Cerebellar cortex (tissue), 1 donor: Measurements from ENCODE around the gene TOPAZ1.
"Not testable (repeated sequence)": the region's sequence is repeated elsewhere in the genome, so short reads cannot be mapped to it uniquely, and the experiment has no call there.

Source experiments
- DNase-seq: peaks from one replicate; pipeline ENCODE4 v3.0.0-alpha.2; 2015; ENCODE audit warnings: low spot score

The TOPAZ1 gene

GRCh38 chr3:44334326-44334725, 92.6 kb downstream of the TOPAZ1 start:
- DNase-seq, result no peak

DNA sequence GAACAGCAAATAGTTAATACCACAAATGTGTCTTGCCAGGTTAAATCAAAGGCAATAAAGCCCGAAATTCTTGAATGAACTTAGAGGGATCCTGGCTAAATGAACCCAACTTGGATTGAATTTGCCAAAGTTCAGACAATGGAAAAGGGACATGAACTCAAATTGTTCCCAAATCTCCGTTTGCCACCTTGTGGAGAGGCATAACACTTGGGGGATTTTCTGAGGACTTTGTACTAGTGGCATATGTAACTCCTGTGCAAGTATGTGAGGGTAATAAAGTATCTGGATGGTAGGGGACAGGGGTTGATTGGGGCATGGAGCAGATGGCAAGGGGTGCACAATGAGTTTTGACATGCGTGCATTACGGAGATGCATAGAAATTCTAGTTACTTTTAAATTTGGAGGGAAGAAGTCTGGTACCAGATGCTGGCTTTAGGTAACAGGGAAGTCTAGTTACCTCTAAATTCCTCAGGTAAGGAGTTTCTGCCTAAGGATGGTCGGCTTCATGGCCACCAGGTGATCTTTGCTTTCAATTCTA, 95.6 kb downstream of the TOPAZ1 start:
- peak; percentile 26 for DNase-seq

GRCh38 chr3:44338010-44338827, 96.5 kb downstream of the TOPAZ1 start, which contains the start of gene TCAIM:
Gene TCAIM (plus strand): TSS chr3:44338766. CDS start chr3:44354783, 16,017 bp downstream.
- DNase-seq, result peak; percentile 97

DNA sequence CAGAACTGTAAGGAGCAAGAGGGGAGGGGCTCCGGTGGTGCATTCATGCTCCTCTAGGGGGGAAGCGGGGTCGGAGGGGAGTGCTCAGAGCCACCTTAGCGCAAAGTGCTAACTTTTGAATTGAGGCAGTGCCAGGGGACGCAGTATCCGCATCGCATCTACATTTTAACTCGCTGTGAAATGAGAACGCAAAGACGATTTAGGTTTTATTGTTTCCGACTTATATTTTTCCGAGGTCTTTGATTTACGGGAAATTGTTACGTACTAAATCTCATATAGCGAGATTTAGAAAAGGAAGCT, 97.1 kb downstream of the TOPAZ1 start:
- no peak for DNase-seq

DNA sequence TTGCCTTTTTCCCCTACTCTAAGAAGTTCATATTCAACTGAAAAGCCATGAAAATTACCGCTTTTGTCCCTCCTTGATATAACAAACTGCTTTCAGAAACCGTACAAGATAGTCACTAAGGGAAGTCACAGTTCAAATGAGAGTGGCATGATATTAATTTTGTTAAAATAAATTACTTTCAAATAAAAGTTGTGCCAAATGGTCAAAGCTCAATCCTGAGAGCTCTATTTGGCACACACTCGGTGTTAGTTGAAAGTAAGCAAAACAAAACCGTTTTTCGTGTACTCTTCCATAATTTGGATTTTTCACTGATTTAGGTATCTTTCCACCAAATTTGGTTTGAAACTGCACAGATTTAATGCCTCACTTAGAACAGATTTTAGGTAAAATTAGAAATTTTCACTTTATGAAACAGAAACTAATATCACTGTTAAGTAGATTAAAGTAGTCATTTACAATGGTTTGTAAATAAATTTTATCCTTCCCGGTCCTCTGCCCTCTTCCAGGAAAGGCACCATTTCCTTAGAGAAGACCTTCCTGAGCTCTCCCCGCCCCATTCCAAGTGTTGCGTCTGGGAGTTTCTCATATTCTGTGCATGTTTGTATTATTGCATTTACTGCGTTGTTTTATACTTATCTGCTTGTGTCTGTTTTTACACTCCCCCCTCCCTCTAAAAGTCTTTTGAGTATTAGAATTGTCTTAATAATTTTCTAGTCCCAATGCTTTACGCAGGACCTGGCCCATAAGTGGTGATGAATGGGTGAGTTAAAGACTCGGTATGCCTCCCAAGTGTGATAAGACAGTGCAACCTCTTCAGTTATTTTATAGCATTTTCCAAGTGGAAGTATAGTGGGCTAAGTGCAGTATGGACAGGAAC, 97.7 kb downstream of the TOPAZ1 start:
- peak; percentile 22 for DNase-seq

DNA sequence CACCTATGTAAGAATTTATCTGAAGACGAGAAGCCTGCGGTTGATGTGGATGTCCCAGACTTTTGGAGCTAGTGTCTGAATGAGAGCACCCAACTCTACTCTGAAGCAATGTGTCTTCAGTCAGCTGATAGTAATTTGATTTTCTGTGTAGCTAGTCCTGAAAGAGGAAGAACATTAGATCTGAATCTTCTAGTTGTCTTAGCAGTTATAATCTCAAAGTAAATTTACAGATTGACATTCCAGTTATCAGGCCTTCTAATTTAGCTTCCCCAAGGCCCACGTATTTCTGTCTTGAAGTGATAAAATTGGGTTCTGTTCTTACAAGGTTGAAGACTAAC, 98.3 kb downstream of the TOPAZ1 start:
- DNase-seq, result peak; percentile 16

DNA sequence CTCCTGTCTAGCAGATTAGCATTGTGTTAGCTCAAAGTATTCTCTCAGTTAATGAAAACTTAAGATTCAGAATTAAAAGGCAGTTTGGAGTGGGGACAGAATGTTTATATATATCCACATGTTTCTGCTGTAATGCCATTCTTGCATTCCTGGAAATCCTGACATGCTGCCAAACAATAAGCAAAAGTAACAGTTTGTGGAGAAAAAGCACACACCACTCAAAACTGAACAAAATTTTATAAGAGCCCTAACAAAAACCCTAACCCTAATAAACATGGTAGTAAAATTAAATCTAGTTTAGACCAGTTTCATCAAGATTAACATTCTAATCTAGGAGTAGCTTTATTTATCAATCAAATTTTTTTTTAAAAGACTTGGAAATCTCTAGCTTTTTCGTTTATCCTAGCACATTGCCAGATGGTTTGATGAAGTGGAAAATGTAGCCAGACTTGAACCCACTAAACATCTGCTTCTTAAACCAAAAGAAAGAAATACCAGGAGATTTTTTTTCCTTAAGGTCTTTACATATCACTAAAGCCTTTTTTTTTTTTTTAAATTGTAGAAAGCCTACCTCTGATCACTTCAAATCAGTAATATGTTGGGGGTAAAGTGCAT, 100.6 kb downstream of the TOPAZ1 start:
- no peak for DNase-seq

- no peak for DNase-seq
Measured at GRCh38 chr3:44343421-44343820, 101.7 kb downstream of the TOPAZ1 start.

DNA sequence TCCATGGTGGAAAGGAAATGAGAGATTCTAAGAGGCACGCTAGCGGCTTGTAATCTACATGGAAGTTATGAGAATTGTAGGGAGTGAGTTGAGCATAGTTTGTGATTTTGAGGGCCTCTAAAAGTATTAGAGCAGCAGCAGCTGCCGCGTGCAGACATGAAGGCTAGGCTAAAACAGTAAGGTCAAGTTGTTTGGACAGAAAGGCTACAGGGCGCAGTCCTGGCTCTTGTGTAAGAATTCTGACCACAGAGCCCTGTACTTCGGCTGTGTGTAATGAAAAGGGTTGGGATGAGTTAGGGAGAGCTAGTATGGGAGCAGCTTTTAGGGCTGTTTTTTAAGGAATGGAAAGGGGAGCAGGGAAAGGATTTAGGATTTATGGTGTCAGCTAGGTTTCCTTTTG, 104.9 kb downstream of the TOPAZ1 start:
- DNase-seq, result not testable (repeated sequence)

- no peak for DNase-seq
Measured at GRCh38 chr3:44348993-44349392, 107.3 kb downstream of the TOPAZ1 start.

GRCh38 chr3:44353355-44353924, 111.8 kb downstream of the TOPAZ1 start:
- DNase-seq, result no peak

GRCh38 chr3:44355362-44356033, 113.8 kb downstream of the TOPAZ1 start:
- DNase-seq, result peak; percentile 43

DNA sequence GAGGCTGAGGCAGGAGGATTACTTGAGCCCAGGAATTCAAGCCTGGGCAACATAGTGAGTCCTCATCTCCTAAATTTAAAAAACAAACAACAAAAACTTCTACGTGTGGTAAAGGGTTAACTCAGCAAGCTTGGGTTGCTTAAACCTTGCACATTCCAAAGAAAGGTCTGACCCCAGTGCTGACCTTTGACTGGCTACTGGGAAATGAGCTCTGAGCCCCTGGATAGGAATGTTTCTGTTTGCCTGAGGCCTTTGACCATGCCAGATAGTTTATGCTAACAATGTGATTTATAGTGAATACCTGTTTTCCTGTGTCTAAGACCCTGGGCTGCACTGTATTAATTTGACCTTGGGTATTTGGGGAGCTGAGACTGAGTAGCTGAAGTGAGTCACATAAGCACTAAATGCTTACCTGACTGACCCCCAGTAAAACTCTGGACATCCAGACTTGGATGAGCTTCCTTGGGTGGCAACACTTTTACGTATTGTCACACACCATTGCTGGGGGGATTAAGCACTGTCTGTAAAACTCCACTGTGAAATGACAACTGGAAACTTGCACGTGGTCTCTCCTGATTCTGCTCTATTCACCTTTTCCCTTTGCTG, 117.6 kb downstream of the TOPAZ1 start:
- peak; percentile 62 for DNase-seq

GRCh38 chr3:44363591-44363990, 121.9 kb downstream of the TOPAZ1 start:
- DNase-seq, result no peak

DNA sequence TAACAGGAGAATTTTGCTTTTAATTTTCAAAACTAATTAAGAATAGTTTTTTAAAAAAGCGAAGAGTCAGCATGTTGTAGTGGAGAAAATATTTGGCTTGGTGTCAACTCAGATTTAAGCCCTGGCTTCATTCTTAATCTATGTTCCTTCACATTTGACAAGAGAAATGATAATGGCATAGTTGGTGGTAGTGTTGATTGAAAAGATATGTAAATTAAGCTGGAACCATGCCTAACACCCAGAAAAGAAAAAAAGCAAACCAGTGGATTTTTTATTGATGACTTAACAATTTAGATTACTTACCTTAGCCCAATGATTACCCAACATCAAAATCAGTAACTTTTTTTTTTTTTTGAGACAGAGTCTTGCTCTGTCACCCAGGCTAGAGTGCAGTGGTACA, 124.3 kb downstream of the TOPAZ1 start:
- no peak for DNase-seq

DNA sequence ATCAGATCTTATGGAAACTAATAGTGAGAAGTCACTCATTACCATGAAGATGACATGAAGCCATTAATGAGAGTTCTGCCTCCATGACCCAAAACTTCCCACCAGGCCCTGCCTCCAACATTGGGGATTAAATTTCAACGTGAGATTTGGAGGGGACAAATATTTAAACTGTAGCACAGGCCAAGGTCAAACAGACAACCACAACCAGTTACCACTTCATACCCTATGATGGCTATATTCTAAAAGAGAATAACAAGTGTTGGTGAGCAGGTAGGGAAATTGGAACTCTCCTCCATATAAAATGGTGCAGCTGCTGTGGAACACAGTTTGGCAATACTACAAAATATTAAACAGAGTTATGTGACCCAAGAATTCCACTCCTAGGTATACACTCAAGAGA, 133.8 kb downstream of the TOPAZ1 start:
- no peak for DNase-seq
